Psoas muscle (tissue), 8 donors: Measurements from ENCODE around the gene ABCA2. TPM values are rescaled to one million over a fixed set of nuclear protein-coding genes. Genes with fewer than 3 reads are reported as not detected.

ENCODE experiments used
- ATAC-seq, 4 donors: fragments of 200-7000 bp; cut with Tn5 transposase; one replicate each; pipeline ENCODE4 v1.9.1; 2020; ENCODE audit warnings: moderate library complexity in 3 of 4, mild to moderate bottlenecking in 2 of 4
- DNase-seq, 2 donors: peaks; one replicate each; pipeline ENCODE4 v3.0.0-alpha.2; 2020
- H3K27ac ChIP-seq: fragments of 200-600 bp; one replicate; pipeline ENCODE4 v1.8.0; 2022
- H3K27me3 ChIP-seq, 3 donors: fragments of 200-600 bp in 1 of 3; one replicate each; pipeline versions ENCODE4 v1.6.1 to v1.8.0; 2013 to 2022; ENCODE audit warnings: low read length in 2 of 3, mild to moderate bottlenecking in 2 of 3, moderate library complexity in 1 of 3; ENCODE audit not compliant: insufficient read depth in 3 of 3
- H3K36me3 ChIP-seq, 2 donors: fragments of 200-600 bp in 1 of 2; one replicate each; pipeline versions ENCODE4 v1.6.1 to v1.8.0; 2013 to 2022; ENCODE audit warnings: low read depth in 1 of 2, mild to moderate bottlenecking in 1 of 2, moderate library complexity in 1 of 2; ENCODE audit not compliant: insufficient read depth in 1 of 2
- H3K4me1 ChIP-seq: fragments of 200-600 bp; one replicate; pipeline ENCODE4 v1.8.0; 2022
- H3K4me3 ChIP-seq: fragments of 200-600 bp; one replicate; pipeline ENCODE4 v1.8.0; 2022; ENCODE audit warnings: mild to moderate bottlenecking
- H3K9me3 ChIP-seq: fragments of 200-600 bp; one replicate; pipeline ENCODE4 v1.8.0; 2022
- WGBS, 3 donors: extraction: QIAGEN DNeasy Blood & Tissue Kit; methylation state at CpG; one replicate each; pipeline versions ENCODE4 v1.1.6 to v1.1.7; 2013; 5-methylcytosine and 5-hydroxymethylcytosine counted together
- intact Hi-C, 2 donors: fragments of 100-400 bp; cut with DNase I; formaldehyde crosslinking; loops; one replicate each; pipeline versions ENCODE4 v1.11.0 to v1.14.2; 2022
- polyA plus RNA-seq, 3 donors: library from polyadenylated mRNA; stranded (reverse); fragments of 200-250 nt; gene quantifications; one replicate each; pipeline ENCODE4 v1.2.3, GENCODE V29; 2013
- total RNA-seq, 4 donors: library from RNA; stranded (reverse); fragmentation: NEBNext Ultra II Directional in 2 of 4; extraction: Animal tissue kit (Norgen Biotek cat#: 25700) in 2 of 4; gene quantifications; one replicate each; pipeline versions ENCODE4 v1.2.1 to v1.2.4, GENCODE V29; 2021 to 2023
- TF ChIP-seq, protein P1 (sequence below): fragments of 200-600 bp; IDR thresholded peaks from one replicate; pipeline ENCODE4 v1.8.0; 2022; ENCODE audit warnings: antibody characterized with exemption
- donor health status: healthy with polysubstance abuse.
- donor health status: DM: no; HTN: no; CAD: no; lungs with moderate emphysema.
- donor health status: Bipolar disorder and iron deficiency.
- donor health status: healthy.
- donor health status: DM: yes; HTN: yes; CAD: no.
- donor health status: DM: no; HTN: no; CAD: no.
- donor health status: DM: no; HTN: no; CAD: no.
- donor health status: DM: yes; HTN: yes; CAD: no.

ABCA2 gene
- total and polyA plus RNA-seq, 7 donors, result 6.9 to 23.5 (median 12.2) TPM

DNA sequence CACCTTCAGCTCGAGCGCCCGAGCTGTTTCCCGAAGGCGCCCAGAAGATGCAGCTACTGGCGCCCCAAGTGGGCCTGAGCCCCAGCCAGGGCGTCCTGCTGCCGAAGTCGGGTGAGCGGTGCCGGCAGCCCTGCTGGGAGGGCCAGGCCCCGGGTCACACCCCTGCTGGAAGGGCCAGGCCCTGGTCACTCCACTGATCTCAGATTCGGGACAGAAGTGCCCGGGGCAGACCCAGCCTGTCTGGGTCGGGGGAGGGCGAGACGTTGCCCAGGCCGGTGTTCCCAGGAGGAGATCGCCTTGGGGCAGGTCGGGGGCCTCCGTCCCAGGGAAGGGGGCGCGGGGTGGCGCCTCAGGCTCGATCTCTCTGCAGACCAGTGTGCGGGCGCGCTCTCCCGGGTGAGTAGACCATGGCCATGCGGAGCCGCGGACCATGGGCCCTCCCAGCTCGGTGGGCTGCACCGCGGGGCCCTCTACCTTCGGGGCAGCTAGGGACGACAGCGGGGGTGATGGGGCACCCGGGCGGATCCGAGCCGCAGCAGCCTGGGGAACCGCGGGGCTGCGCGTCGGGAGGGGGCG is 42.9 kb downstream of the ABCA2 start:
- Histone ChIP-seq H3K4me1 (no peaks in the 10 kb centered on the region), H3K4me3 (no peak overlapping the region), H3K27ac (no peak overlapping the region), H3K36me3 (no peaks in the 10 kb centered on the region), H3K9me3 (no peaks in the 10 kb centered on the region), H3K27me3 (peaks cover 0 to 40% (median 14%) of the 10 kb centered on the region in 3 donors)
- DNase-seq (no peak), ATAC-seq (peak in 2 of 4 donors; percentile 18 to 36)
- WGBS, 3 donors, result 8 to 16% (median 12%) methylated on average over 40 to 48 of the region's 48 CpGs
- TF ChIP-seq, protein P1, sequence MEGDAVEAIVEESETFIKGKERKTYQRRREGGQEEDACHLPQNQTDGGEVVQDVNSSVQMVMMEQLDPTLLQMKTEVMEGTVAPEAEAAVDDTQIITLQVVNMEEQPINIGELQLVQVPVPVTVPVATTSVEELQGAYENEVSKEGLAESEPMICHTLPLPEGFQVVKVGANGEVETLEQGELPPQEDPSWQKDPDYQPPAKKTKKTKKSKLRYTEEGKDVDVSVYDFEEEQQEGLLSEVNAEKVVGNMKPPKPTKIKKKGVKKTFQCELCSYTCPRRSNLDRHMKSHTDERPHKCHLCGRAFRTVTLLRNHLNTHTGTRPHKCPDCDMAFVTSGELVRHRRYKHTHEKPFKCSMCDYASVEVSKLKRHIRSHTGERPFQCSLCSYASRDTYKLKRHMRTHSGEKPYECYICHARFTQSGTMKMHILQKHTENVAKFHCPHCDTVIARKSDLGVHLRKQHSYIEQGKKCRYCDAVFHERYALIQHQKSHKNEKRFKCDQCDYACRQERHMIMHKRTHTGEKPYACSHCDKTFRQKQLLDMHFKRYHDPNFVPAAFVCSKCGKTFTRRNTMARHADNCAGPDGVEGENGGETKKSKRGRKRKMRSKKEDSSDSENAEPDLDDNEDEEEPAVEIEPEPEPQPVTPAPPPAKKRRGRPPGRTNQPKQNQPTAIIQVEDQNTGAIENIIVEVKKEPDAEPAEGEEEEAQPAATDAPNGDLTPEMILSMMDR, result no peak
- intact Hi-C loops, result no loop called here

DNA sequence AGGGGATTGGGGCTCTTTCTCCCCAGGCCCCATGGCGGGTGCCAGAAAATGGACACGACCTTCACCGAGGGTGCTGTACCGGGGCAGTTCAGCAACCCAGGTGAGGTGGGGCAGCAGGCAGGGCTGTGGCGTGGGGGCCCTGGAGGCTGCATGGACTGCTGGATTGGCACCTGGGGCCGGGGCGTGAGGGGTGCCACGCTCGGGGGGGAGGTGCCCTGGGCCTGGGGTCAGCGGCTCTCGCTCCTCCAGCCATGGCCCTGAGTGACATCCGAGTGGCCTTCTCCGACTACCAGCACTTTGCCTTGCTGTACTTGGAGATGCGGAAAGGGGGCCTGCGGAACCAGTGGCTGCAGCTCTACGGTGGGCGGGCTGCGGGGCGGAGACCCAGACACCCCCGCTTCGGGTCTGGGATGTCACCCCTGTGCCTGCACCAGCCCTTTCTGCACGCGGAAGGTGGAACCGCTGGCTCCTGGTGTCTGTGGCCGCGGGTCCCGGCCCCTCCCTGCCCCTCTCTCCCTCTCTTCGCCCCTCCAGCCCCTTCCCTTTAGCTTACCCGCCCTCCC is 43.5 kb downstream of the ABCA2 start:
- Histone ChIP-seq H3K27me3 (peaks cover 0 to 40% (median 16%) of the 10 kb centered on the region in 3 donors), H3K9me3 (no peaks in the 10 kb centered on the region), H3K36me3 (no peaks in the 10 kb centered on the region), H3K27ac (no peak overlapping the region), H3K4me1 (no peaks in the 10 kb centered on the region), H3K4me3 (no peak overlapping the region)
- TF ChIP-seq, protein P1, result no peak
- DNase-seq (no peak), ATAC-seq (no peak)
- intact Hi-C loops, result no loop called here
- 47 to 56% (median 47%) methylated on average over 23 to 29 of the region's 29 CpGs for WGBS, 3 donors

DNA sequence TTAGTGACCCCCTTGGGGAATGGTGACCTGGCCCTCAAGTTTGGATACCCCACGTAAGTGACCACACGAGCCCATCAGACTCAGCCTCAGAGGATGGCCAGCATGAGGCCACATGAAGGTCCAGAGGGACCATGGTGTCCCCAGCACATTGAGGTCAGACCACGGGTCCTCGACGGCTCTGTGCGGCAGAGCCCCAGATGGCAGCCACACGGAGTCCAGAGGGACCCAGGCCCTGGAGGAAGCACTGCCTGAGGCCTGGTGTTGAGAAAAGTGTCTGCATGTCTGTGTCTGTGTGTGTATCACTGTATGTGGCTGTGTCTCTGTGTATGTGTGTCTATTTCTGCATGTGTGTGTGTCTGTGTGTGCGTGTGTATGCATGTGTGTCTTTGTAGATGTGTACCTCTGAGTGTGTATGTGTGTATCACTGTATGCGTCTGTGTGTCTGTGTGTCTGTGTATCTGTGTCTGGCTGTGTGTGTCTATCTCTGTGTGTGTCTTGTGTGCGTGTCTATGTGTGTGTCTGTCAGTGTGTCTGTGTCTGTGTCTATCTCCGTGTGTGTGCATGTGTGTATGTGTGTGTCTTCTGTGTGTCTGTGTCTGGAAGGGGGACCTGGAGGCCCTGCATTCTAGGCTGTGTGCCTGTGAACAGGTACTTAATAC is 44.3 kb downstream of the ABCA2 start:
- Histone ChIP-seq H3K27ac (no peak overlapping the region), H3K4me1 (no peaks in the 10 kb centered on the region), H3K36me3 (no peaks in the 10 kb centered on the region), H3K4me3 (no peak overlapping the region), H3K27me3 (peaks cover 0 to 40% (median 16%) of the 10 kb centered on the region in 3 donors), H3K9me3 (no peaks in the 10 kb centered on the region)
- DNase-seq (no peak), ATAC-seq (no peak)
- intact Hi-C loops, result no loop called here
- TF ChIP-seq, protein P1, result no peak
- 64 to 78% (median 75%) methylated on average over 11 of the region's 11 CpGs for WGBS, 3 donors

DNA sequence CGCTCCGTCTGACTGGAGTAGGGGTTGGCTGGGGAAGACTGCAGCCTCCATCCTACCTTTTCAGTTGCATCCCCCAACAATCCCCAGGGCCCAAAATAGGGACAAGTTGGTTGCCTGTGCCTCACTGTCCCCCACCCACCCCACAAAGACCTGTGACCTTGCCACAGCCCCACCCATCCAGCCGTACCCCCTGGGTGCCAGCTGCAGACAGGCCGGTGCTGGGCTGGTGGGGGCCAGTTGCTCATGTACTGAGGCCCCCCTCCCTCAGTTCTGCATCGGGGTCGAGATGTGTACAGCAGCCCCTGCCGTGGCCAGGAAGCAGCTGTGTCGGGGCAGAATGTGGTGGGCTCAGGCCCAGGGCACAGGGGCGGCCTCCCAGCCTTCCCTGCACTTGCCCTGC is 44.9 kb downstream of the ABCA2 start:
- no peaks in the 10 kb centered on the region for H3K4me1 ChIP-seq
- TF ChIP-seq, protein P1, result no peak
- H3K4me3 ChIP-seq, result no peak overlapping the region
- H3K36me3 ChIP-seq, result no peaks in the 10 kb centered on the region
- H3K9me3 ChIP-seq, result no peaks in the 10 kb centered on the region
- ATAC-seq (no peak), DNase-seq (no peak)
- WGBS, 3 donors, result 58 to 69% (median 63%) methylated on average over 9 of the region's 9 CpGs
- H3K27me3 ChIP-seq, result peaks cover 0 to 40% (median 16%) of the 10 kb centered on the region in 3 donors
- intact Hi-C loops, result no loop called here
- H3K27ac ChIP-seq, result no peak overlapping the region
